Measurements from ENCODE around the gene TRIM74.
"Not testable (repeated sequence)": the region's sequence is repeated elsewhere in the genome, so short reads cannot be mapped to it uniquely, and the experiment has no call there.

The TRIM74 gene

GRCh38 chr7:72946130-72946745 lies 23.0 kb downstream of the TRIM74 start:
- H3K36me3 ChIP-seq (ENCODE audit: control insufficient read depth, insufficient read depth, low read length); H3K27me3 ChIP-seq (replicated peaks; ENCODE audit: control insufficient read depth, insufficient read depth, low read length); H3K4me3 ChIP-seq (replicated peaks; ENCODE audit: low read depth, low read length); DNase-seq (ENCODE audit: extremely low read depth, insufficient read length): not testable (repeated sequence)
- peak; percentile 15 for TF ChIP-seq CTCF (IDR thresholded peaks at IDR 0.05; ENCODE audit: insufficient read depth, low read length, poor library complexity, severe bottlenecking)

- H3K4me3 ChIP-seq (replicated peaks; ENCODE audit: low read depth, low read length); DNase-seq (ENCODE audit: extremely low read depth, insufficient read length); H3K27me3 ChIP-seq (replicated peaks; ENCODE audit: control insufficient read depth, insufficient read depth, low read length); H3K36me3 ChIP-seq (ENCODE audit: control insufficient read depth, insufficient read depth, low read length): not testable (repeated sequence)
Observed at GRCh38 chr7:72945597-72945996, 23.7 kb downstream of the TRIM74 start.

GRCh38 chr7:72944937-72945336 lies 24.3 kb downstream of the TRIM74 start:
- H3K27me3 ChIP-seq (replicated peaks; ENCODE audit: control insufficient read depth, insufficient read depth, low read length); H3K4me3 ChIP-seq (replicated peaks; ENCODE audit: low read depth, low read length); H3K36me3 ChIP-seq (ENCODE audit: control insufficient read depth, insufficient read depth, low read length); DNase-seq (ENCODE audit: extremely low read depth, insufficient read length): not testable (repeated sequence)

- H3K27me3 ChIP-seq (replicated peaks; ENCODE audit: control insufficient read depth, insufficient read depth, low read length); DNase-seq (ENCODE audit: extremely low read depth, insufficient read length); H3K4me3 ChIP-seq (replicated peaks; ENCODE audit: low read depth, low read length); H3K36me3 ChIP-seq (ENCODE audit: control insufficient read depth, insufficient read depth, low read length): not testable (repeated sequence)
Observed at GRCh38 chr7:72942956-72943355, 26.3 kb downstream of the TRIM74 start.

GRCh38 chr7:72942022-72942705 lies 27.1 kb downstream of the TRIM74 start:
- H3K4me3 ChIP-seq (replicated peaks; ENCODE audit: low read depth, low read length); DNase-seq (ENCODE audit: extremely low read depth, insufficient read length); H3K36me3 ChIP-seq (ENCODE audit: control insufficient read depth, insufficient read depth, low read length); H3K27me3 ChIP-seq (replicated peaks; ENCODE audit: control insufficient read depth, insufficient read depth, low read length): not testable (repeated sequence)

GRCh38 chr7:72928216-72928615 lies 41.0 kb downstream of the TRIM74 start:
- DNase-seq (ENCODE audit: extremely low read depth, insufficient read length); H3K4me3 ChIP-seq (replicated peaks; ENCODE audit: low read depth, low read length); H3K27me3 ChIP-seq (replicated peaks; ENCODE audit: control insufficient read depth, insufficient read depth, low read length); H3K36me3 ChIP-seq (ENCODE audit: control insufficient read depth, insufficient read depth, low read length): not testable (repeated sequence)

GRCh38 chr7:72927791-72928190 lies 41.5 kb downstream of the TRIM74 start:
- not testable (repeated sequence) for H3K36me3 ChIP-seq (ENCODE audit: control insufficient read depth, insufficient read depth, low read length); DNase-seq (ENCODE audit: extremely low read depth, insufficient read length); H3K27me3 ChIP-seq (replicated peaks; ENCODE audit: control insufficient read depth, insufficient read depth, low read length)

GRCh38 chr7:72925546-72926120 lies 43.6 kb downstream of the TRIM74 start:
- H3K36me3 ChIP-seq (ENCODE audit: control insufficient read depth, insufficient read depth, low read length) = peaks cover 5% of the 10 kb centered on the region
- peak overlapping the region; percentile 91 for H3K4me3 ChIP-seq (replicated peaks; ENCODE audit: low read depth, low read length)
- TF ChIP-seq CTCF (IDR thresholded peaks at IDR 0.05; ENCODE audit: insufficient read depth, low read length, poor library complexity, severe bottlenecking) = no peak
- no peaks in the 10 kb centered on the region for H3K27me3 ChIP-seq (replicated peaks; ENCODE audit: control insufficient read depth, insufficient read depth, low read length)
- no peak for DNase-seq (ENCODE audit: extremely low read depth, insufficient read length)

More at GRCh38 chr7:72927791-72928190, 41.5 kb downstream of the TRIM74 start:
- not testable (repeated sequence) for H3K4me3 ChIP-seq (replicated peaks; ENCODE audit: low read depth, low read length)
